ENCODE data around the gene FSHR. TPM values are rescaled to one million over a fixed set of nuclear protein-coding genes. Genes with fewer than 3 reads are reported as not detected.

Gene FSHR
- total and polyA plus RNA-seq, 2 of the 8 experiments (the other 6 are each of a cell fraction or from before 2014, with no cell fraction given), result not detected

- Histone ChIP-seq H3K4me1 (replicated peaks in 1 of 4; ENCODE audit: control insufficient read depth in 3 of 4, insufficient read depth in 4 of 4, low read length in 3 of 4) (no peaks in the 10 kb centered on the region), H3K18ac (ENCODE audit: extremely low read depth, low read length) (no peak overlapping the region), H4K91ac (replicated peaks; ENCODE audit: insufficient read length, low read length) (no peak overlapping the region), H3K4me3 (ENCODE audit: extremely low read depth in 1 of 4, insufficient read depth in 2 of 4, low read depth in 3 of 4, low read length in 4 of 4) (no peak overlapping the region), H3K23ac (ENCODE audit: insufficient read length) (no peak overlapping the region), H3K56ac (replicated peaks; ENCODE audit: insufficient read length, low read depth, low read length) (no peak overlapping the region), H3K9ac (replicated peaks in 1 of 4; ENCODE audit: extremely low read depth in 1 of 4, low read depth in 3 of 4, low read length in 3 of 4) (no peak overlapping the region), H3K4ac (replicated peaks; ENCODE audit: insufficient read length, low read depth, low read length) (no peak overlapping the region), H2AFZ (ENCODE audit: low read length) (no peak overlapping the region), H2BK15ac (ENCODE audit: low read length) (no peak overlapping the region), H3K36me3 (ENCODE audit: control insufficient read depth in 2 of 4, insufficient read depth in 4 of 4, low read length in 3 of 4) (no peaks in the 10 kb centered on the region), H4K8ac (ENCODE audit: extremely low read depth, insufficient read depth, low read length) (no peak overlapping the region), H2AK5ac (ENCODE audit: low read depth, low read length) (no peak overlapping the region), H2BK5ac (ENCODE audit: low read depth, low read length) (no peak overlapping the region), H3K79me2 (ENCODE audit: control insufficient read depth in 1 of 2, insufficient read depth in 2 of 2, low read length in 2 of 2) (no peaks in the 10 kb centered on the region), H3K9me3 (ENCODE audit: insufficient read depth in 2 of 2, low read depth in 1 of 2, low read length in 1 of 2) (no peaks in the 10 kb centered on the region), H4K20me1 (replicated peaks in 1 of 2; ENCODE audit: control insufficient read depth in 1 of 2, insufficient read depth in 2 of 2, low read length in 2 of 2) (no peaks in the 10 kb centered on the region), H4K5ac (ENCODE audit: insufficient read length, low read depth, low read length) (no peak overlapping the region), H3K4me2 (ENCODE audit: insufficient read depth in 1 of 2, low read depth in 2 of 2, low read length in 2 of 2) (no peak overlapping the region), H3K27me3 (replicated peaks in 1 of 4; ENCODE audit: control insufficient read depth in 3 of 4, extremely low read depth in 1 of 4, insufficient read depth in 3 of 4, low read length in 3 of 4) (peaks cover 0 to 1% (median 0%) of the 10 kb centered on the region in 4 experiments; a peak in 1 of 7 replicates), H2BK20ac (ENCODE audit: low read length) (no peak overlapping the region), H2BK12ac (ENCODE audit: low read depth, low read length) (no peak overlapping the region), H3K79me1 (ENCODE audit: low read depth, low read length) (no peaks in the 10 kb centered on the region), H2BK120ac (replicated peaks; ENCODE audit: low read depth, low read length) (no peak overlapping the region), H3K23me2 (ENCODE audit: low read depth, low read length) (no peaks in the 10 kb centered on the region), H3K27ac (ENCODE audit: low read depth, low read length) (no peak overlapping the region), H3K14ac (ENCODE audit: insufficient read length) (no peak overlapping the region)
- WGBS, 2 experiments (ENCODE audit: extremely low coverage in 1 of 2, insufficient coverage in 1 of 2, insufficient read length in 1 of 2, insufficient replicate concordance in 2 of 2, low coverage in 1 of 2, low lambda C conversion rate in 2 of 2, missing lambda C conversion rate in 1 of 2), result 81% methylated on average over 3 of the region's 3 CpGs; no CpG with 5 or more reads in 1 of the 2 experiments
- ChIA-PET POLR2A (ENCODE audit: partially characterized antibody) (interaction anchor here (0.9 kb wide), 1 partner anchor 74 kb away, joined by 3 read pairs; no protein-coding TSS in a partner anchor), CTCF (ENCODE audit: partially characterized antibody) (interaction anchor here (0.7 to 1.3 kb wide), 4 partner anchors 9 to 54 kb away, joined by 3 read pairs; no protein-coding TSS in a partner anchor)
- no peak for DNase-seq (ENCODE audit: low read depth in 1 of 2, low spot score in 2 of 2)
- no peak for FAIRE-seq
- TF ChIP-seq RAD21 (IDR thresholded peaks at IDR 0.05 in 1 of 2, conservative IDR thresholded peaks at IDR 0.05 in 1 of 2; ENCODE audit: low read depth in 2 of 2, low read length in 2 of 2) (no peak), KDM4A (IDR thresholded peaks at IDR 0.05; ENCODE audit: low read depth, low read length, severe bottlenecking) (no peak), KDM1A (IDR thresholded peaks at IDR 0.05; ENCODE audit: borderline replicate concordance, low read length) (no peak), CBX8 (IDR thresholded peaks at IDR 0.05; ENCODE audit: borderline replicate concordance, low read depth, low read length) (no peak), SIX5 (IDR thresholded peaks at IDR 0.05; ENCODE audit: low read depth, low read length) (no peak), CTBP2 (IDR thresholded peaks at IDR 0.05; ENCODE audit: borderline replicate concordance, insufficient read depth, insufficient read length, low read length) (no peak), ATF2 (IDR thresholded peaks at IDR 0.05; ENCODE audit: low read length) (no peak), RNF2 (IDR thresholded peaks at IDR 0.05; ENCODE audit: borderline replicate concordance, low read depth, low read length, missing control alignments, poor library complexity, severe bottlenecking) (no peak), CREB1 (IDR thresholded peaks at IDR 0.05) (no peak), EGR1 (IDR thresholded peaks at IDR 0.05; ENCODE audit: borderline replicate concordance, low read depth, low read length) (no peak), BRCA1 (IDR thresholded peaks at IDR 0.05; ENCODE audit: low read depth, low read length) (no peak), BCL11A (IDR thresholded peaks at IDR 0.05; ENCODE audit: low read depth in 2 of 2, low read length in 2 of 2) (no peak)
These were observed 151.6 kb downstream of the FSHR start for GRCh38 chr2:49002750-49003149.
